Measurements from ENCODE around the gene MYO5A.
"Not testable (repeated sequence)": the region's sequence is repeated elsewhere in the genome, so short reads cannot be mapped to it uniquely, and the experiment has no call there.

GRCh38 chr15:52565417-52566358, 37.0 kb upstream of the MYO5A start:
- not testable (repeated sequence) for TF ChIP-seq CTCF (conservative IDR thresholded peaks at IDR 0.05); ZFX (IDR thresholded peaks at IDR 0.05)

All from C4-2B (cell line).